GM12878 (cell line): Measurements from ENCODE around the gene PRKCD. TPM values are rescaled to one million over a fixed set of nuclear protein-coding genes. Genes with fewer than 3 reads are reported as not detected.
A peak's percentile ranks its signal among the peaks of the same experiment; 100 is the strongest.

Experiments
- ATAC-seq: fragments of 200-7000 bp; cut with Tn5 transposase; 3 replicates; pipeline ENCODE4 v1.9.1; 2020; ENCODE audit warnings: mild to moderate bottlenecking, moderate library complexity
- BruUV-seq: library from RNA; stranded (reverse); fragments of 400-500 nt; replicated peaks from 2 replicates; lab custom pipeline; 2021; lab: Mats Ljungman, UMichigan
- CTCF ChIA-PET: fragments of 300-600 bp; sonication (Branson Sonifier 250); formaldehyde crosslinking; extraction: SDS; loops from one replicate; lab custom pipeline; 2021; ENCODE audit warnings: inconsistent platforms; lab: Yijun Ruan, JAX
- POLR2A ChIA-PET: fragments of 350-600 bp; formaldehyde crosslinking; extraction: SDS; loops from one replicate; lab custom pipeline; 2021; ENCODE audit warnings: inconsistent platforms; lab: Charles Lee
- RAD21 ChIA-PET: fragments of 300-600 bp; sonication (Branson Sonifier 250); formaldehyde crosslinking; loops from one replicate; lab custom pipeline; 2023; ENCODE audit warnings: antibody characterized with exemption; ENCODE audit not compliant: unreplicated experiment; lab: Charles Lee
- SMC1A ChIA-PET: fragments of 300-600 bp; sonication (Branson Sonifier 250); formaldehyde crosslinking; loops from one replicate; lab custom pipeline; 2023; ENCODE audit not compliant: unreplicated experiment, uncharacterized antibody; lab: Charles Lee
- DNase-seq: peaks from one replicate; pipeline ENCODE4 v3.0.0-alpha.2; 2011; ENCODE audit warnings: low read depth, low spot score
- FAIRE-seq: peaks from 3 replicates; lab custom pipeline; 2011; peaks lifted over from hg19 to GRCh38; lab: Jason Lieb, UNC
- H2AFZ ChIP-seq: 2 replicates; pipeline ENCODE4 v1.6.0; 2011; ENCODE audit warnings: low read depth, low read length, control low read depth; ENCODE audit not compliant: control insufficient read depth
- H3K27ac ChIP-seq: 2 replicates; pipeline ENCODE4 v1.5.1; 2011; ENCODE audit warnings: control low read depth; ENCODE audit not compliant: control insufficient read depth, insufficient read depth
- H3K27me3 ChIP-seq, 2 experiments: replicated peaks in 1 of 2; 2 replicates each; pipeline versions ENCODE4 v1.6.0 to v1.6.1; 2011; ENCODE audit warnings: low read length in 1 of 2; ENCODE audit not compliant: control insufficient read depth in 2 of 2, insufficient read depth in 2 of 2
- H3K36me3 ChIP-seq, 2 experiments: 2 replicates each; pipeline ENCODE4 v1.5.1; 2011; ENCODE audit warnings: low read length in 1 of 2; ENCODE audit not compliant: control insufficient read depth in 2 of 2, insufficient read depth in 2 of 2
- H3K4me1 ChIP-seq: 2 replicates; pipeline ENCODE4 v1.6.1; 2011; ENCODE audit warnings: mild to moderate bottlenecking, low read length, moderate library complexity, mixed read lengths; ENCODE audit not compliant: control insufficient read depth, insufficient read depth
- H3K4me2 ChIP-seq: 2 replicates; pipeline ENCODE4 v1.6.0; 2011; ENCODE audit warnings: control low read depth; ENCODE audit not compliant: control insufficient read depth, insufficient read depth
- H3K4me3 ChIP-seq: fragments of 200-600 bp; sonication (generic); 2 replicates; pipeline ENCODE4 v1.5.1; 2016
- H3K79me2 ChIP-seq: 2 replicates; pipeline ENCODE4 v1.6.0; 2011; ENCODE audit warnings: low read length; ENCODE audit not compliant: control insufficient read depth, insufficient read depth
- H3K9ac ChIP-seq: 2 replicates; pipeline ENCODE4 v1.8.0; 2011; ENCODE audit warnings: low read length, control low read depth, mixed read lengths; ENCODE audit not compliant: control insufficient read depth, insufficient read depth
- H3K9me3 ChIP-seq: replicated peaks from 3 replicates; pipeline ENCODE4 v1.5.1; 2011; ENCODE audit warnings: mild to moderate bottlenecking, low read length; ENCODE audit not compliant: control insufficient read depth, insufficient read depth
- H4K20me1 ChIP-seq: 2 replicates; pipeline ENCODE4 v1.6.0; 2011; ENCODE audit not compliant: control insufficient read depth, insufficient read depth
- BRCA1 ChIP-seq: IDR thresholded peaks from 2 replicates; pipeline ENCODE4 v1.6.1; 2011; ENCODE audit warnings: low read depth, low read length, improper control_type of control experiment
- POLR2A ChIP-seq: IDR thresholded peaks from 2 replicates; pipeline ENCODE4 v1.6.1; 2011; ENCODE audit warnings: low read depth, mild to moderate bottlenecking, low read length
- RBBP5 ChIP-seq: fragments of 200-600 bp; sonication (generic); conservative IDR thresholded peaks from 2 replicates; pipeline ENCODE4 v1.6.1; 2016
- ZNF384 ChIP-seq: IDR thresholded peaks from 2 replicates; pipeline ENCODE4 v1.6.1; 2012; ENCODE audit warnings: low read depth, mild to moderate bottlenecking, low read length, improper control_type of control experiment, borderline replicate concordance
- WGBS: methylation state at CpG from one replicate; pipeline ENCODE4 v1.1.6; 2016; ENCODE audit warnings: low lambda C conversion rate; ENCODE audit not compliant: insufficient replicate concordance, insufficient coverage; ENCODE audit errors: missing lambda C conversion rate; 5-methylcytosine and 5-hydroxymethylcytosine counted together
- in situ Hi-C: fragments of 300-500 bp; cut with MboI; formaldehyde crosslinking; loops from 9 replicates; pipeline ENCODE4 v1.14.3; 2018; ENCODE audit warnings: mixed read lengths
- intact Hi-C: fragments of 100-400 bp; cut with micrococcal nuclease; formaldehyde crosslinking; loops from one replicate; pipeline ENCODE4 v1.14.2; 2022; ENCODE audit not compliant: unreplicated experiment
- polyA plus RNA-seq, 11 experiments: library from polyadenylated mRNA; depleted of rRNA in 4 of 11; unstranded in 6 of 11; stranded (reverse) in 5 of 11; fragments of >200 nt; fragmentation: Nextera tagmentation in 4 of 11; fragmentation: Illumina TruSeq in 1 of 11; extraction: Ambion mirVana in 4 of 11; extraction: Trizol in 1 of 11; gene quantifications; 1 replicate in 1 of 11; 2 replicates in 10 of 11; pipeline versions ENCODE4 v1.2.1 to v1.2.3, GENCODE V29; 2011 to 2016; ENCODE audit warnings: inconsistent platforms in 2 of 11, missing spikeins in 2 of 11, low read depth in 1 of 11
- total RNA-seq, 4 experiments: library from RNA; depleted of rRNA in 3 of 4; stranded (reverse); fragments of >200 nt in 3 of 4; fragmentation: Illumina TruSeq in 1 of 4; extraction: Trizol in 1 of 4; gene quantifications; 2 replicates each; pipeline versions ENCODE4 v1.2.1 to v1.2.3, GENCODE V29; 2013 to 2021

The PRKCD gene
- total and polyA plus RNA-seq, 10 of the 15 experiments (the other 5 are each of a cell fraction or from before 2014, with no cell fraction given), result 10.0 to 114 (median 42.4) TPM

DNA sequence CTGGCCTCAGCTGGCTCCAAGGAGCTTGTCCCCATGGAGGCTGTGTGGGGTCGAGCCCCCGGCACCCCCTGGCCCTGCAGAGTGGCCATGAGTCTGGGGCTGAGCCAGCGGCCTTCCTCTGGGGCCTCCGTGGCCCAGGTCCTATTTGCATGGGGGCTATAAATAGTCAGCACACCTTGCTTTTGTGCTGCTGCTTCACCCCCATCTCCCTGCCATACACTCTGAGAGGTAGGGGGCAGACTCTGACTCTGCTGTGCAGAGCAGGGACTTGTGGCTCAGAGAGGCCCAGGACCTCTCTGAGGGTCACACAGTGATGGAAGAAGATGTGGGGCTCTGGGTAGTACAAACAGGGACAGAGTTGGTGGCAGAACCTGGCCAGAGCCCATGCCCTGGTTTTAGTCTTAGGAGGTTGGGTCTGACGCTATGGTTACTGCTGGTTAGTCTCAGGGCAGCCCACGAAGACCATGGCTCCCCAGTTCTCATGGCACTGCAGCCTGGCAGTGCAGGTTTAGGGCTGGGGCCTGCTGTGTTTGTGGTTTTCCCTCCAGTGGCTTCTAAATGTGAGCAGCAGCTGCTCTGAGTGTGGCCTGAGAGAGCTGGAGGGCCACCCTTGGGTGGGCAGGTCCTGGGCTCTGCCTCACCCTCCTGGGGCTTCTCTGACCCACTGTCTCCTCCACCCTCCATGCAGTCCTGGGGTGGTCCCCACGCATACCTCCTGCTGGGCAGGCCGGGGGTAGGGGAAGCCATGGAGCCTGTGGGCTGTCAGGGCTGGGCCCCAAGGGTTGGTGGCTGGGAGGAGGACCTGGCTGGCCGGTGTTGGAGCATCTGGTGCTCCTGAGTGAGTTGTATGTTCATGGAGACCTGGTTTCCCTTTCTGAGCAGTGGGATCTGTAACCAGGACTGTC is 13.6 kb downstream of the PRKCD start (continued):
- no peak for TF ChIP-seq BRCA1
- TF ChIP-seq RBBP5, result no peak

DNA sequence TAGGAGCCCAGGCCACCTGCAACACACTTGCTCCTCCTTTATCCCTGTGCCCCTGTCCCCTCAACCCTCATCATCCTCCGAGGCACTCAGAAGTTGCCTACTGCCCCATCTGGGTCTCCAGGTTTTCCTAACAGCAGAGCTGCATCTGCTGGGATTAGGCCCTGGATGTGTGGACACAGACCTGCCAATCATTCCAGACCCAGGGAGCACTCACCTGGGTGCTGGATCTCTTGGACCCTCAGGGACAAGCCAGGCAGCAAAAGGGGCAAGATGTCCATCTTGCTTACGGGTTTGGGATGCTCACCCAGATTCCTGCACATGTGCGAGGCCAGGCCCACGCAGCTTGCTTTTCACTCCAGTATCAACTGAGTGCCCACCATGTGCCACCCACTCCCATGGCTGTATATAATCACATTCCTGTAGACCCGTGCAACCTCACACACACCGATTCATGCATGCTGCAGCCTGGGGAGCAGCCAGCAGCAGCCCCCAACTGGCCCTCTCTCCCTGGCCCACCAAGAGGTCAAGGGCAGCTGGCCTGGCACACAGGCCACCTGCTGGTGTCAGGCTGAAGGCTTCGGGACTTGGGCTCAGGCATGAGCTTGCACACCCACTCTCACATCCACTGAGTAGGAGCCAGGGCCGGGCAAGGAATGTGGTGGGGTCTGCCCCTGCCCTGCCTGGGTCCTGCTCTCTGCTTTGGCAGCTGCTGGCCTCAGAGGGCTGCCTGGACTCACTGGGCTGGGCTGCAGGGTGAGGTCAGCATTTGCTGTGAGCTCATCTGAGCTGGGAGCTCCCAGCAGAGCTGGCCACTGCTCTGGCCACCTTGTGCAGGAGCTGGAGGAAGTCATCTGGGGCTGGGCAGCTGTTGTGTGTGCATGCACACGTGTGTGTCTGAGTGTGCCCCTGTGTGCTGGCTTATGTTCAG is 14.9 kb downstream of the PRKCD start:
- no peaks in the 10 kb centered on the region for H4K20me1 ChIP-seq
- H3K4me3 ChIP-seq, result no peak overlapping the region
- H3K9ac ChIP-seq, result no peak overlapping the region
- H3K4me2 ChIP-seq, result no peak overlapping the region
- WGBS, result 54% methylated on average over 9 of the region's 9 CpGs
- DNase-seq, result no peak
- SMC1A ChIA-PET, result interaction anchor here (1.6 kb wide), 1 partner anchor 17 kb away, joined by 4 read pairs; no protein-coding TSS in a partner anchor
- CTCF ChIA-PET, result interaction anchor here (0.6 to 1.6 kb wide), 6 partner anchors 17 to 62 kb away, joined by 3 to 7 read pairs (median 4); no protein-coding TSS in a partner anchor
- in situ Hi-C loops (no loop called here), intact Hi-C loops (no loop called here)
- ATAC-seq, result no peak
- no TSS peak for BruUV-seq
- H3K79me2 ChIP-seq, result peaks cover 74% of the 10 kb centered on the region
- FAIRE-seq, result no peak
- no peak overlapping the region for H2AFZ ChIP-seq
- RAD21 ChIA-PET, result interaction anchor here (1.7 kb wide), 1 partner anchor 21 kb away, joined by 4 read pairs; no protein-coding TSS in a partner anchor
- TF ChIP-seq ZNF384 (no peak), POLR2A (peak; percentile 47)
- POLR2A ChIA-PET, result interaction anchor here (0.7 to 1.0 kb wide), 2 partner anchors 15 to 17 kb away, joined by 3 to 5 read pairs; partner anchors contain the start of gene PRKCD
- H3K36me3 ChIP-seq, result peaks cover 15 to 51% of the 10 kb centered on the region in 2 experiments; a peak in 3 of 4 replicates
- peaks cover 83% of the 10 kb centered on the region for H3K4me1 ChIP-seq
- 0 out of 2 replicates have a peak overlapping the region, but pooled peaks have one; percentile 36 for H3K27ac ChIP-seq
- no peaks in the 10 kb centered on the region for H3K27me3 ChIP-seq
- no peaks in the 10 kb centered on the region for H3K9me3 ChIP-seq
